Measurements from ENCODE around the gene SMIM35.

GRCh38 chr11:118002541-118003423 is 84.0 kb downstream of the SMIM35 start:
- TF ChIP-seq CTCF (IDR thresholded peaks at IDR 0.05 in 4 of 5, conservative IDR thresholded peaks at IDR 0.05 in 1 of 5) (no peak), POLR2A (IDR thresholded peaks at IDR 0.05) (no peak)

All from gastrocnemius medialis (tissue), 4 donors.